Gastroesophageal sphincter (tissue), 4 donors: ENCODE data around the gene CEBPG. TPM values are rescaled to one million over a fixed set of nuclear protein-coding genes. Genes with fewer than 3 reads are reported as not detected.
A peak's percentile ranks its signal among the peaks of the same experiment; 100 is the strongest.

Experiments used
- ATAC-seq: fragments of 150-250 bp; one replicate; pipeline ENCODE4 v1.9.1; 2016; ENCODE audit warnings: mild to moderate bottlenecking, moderate library complexity
- H3K27ac ChIP-seq, 4 donors: fragments of 200-600 bp; sonication (generic) in 3 of 4; 1 replicate in 3 of 4; 2 replicates in 1 of 4; pipeline ENCODE4 v1.5.1; 2016 to 2019
- H3K27me3 ChIP-seq: fragments of 200-600 bp; sonication (generic); one replicate; pipeline ENCODE4 v1.5.1; 2019
- H3K36me3 ChIP-seq, 2 donors: fragments of 200-600 bp; sonication (generic); one replicate each; pipeline ENCODE4 v1.5.1; 2019; ENCODE audit warnings: control low read depth in 1 of 2
- H3K4me1 ChIP-seq, 3 donors: fragments of 200-600 bp; sonication (generic); 1 replicate in 2 of 3; 2 replicates in 1 of 3; pipeline ENCODE4 v1.5.1; 2016 to 2019; ENCODE audit warnings: control low read depth in 2 of 3
- H3K4me3 ChIP-seq, 2 donors: fragments of 200-600 bp; sonication (generic); one replicate each; pipeline ENCODE4 v1.5.1; 2019; ENCODE audit warnings: mild to moderate bottlenecking in 1 of 2, moderate library complexity in 1 of 2
- H3K9me3 ChIP-seq, 3 donors: fragments of 200-600 bp; sonication (generic); one replicate each; pipeline ENCODE4 v1.5.1; 2017 to 2019; ENCODE audit warnings: control low read depth in 2 of 3
- EP300 ChIP-seq: sonication (generic); formaldehyde crosslinking; IDR thresholded peaks from one replicate; pipeline ENCODE4 v1.6.1; 2017; ENCODE audit warnings: antibody characterized with exemption, mild to moderate bottlenecking
- POLR2A ChIP-seq, 2 donors: fragments of 450-650 bp; IDR thresholded peaks; one replicate each; pipeline ENCODE4 v1.6.1; 2017; ENCODE audit warnings: antibody characterized with exemption in 2 of 2, mild to moderate bottlenecking in 2 of 2, moderate library complexity in 1 of 2
- POLR2AphosphoS5 ChIP-seq: sonication (generic); formaldehyde crosslinking; IDR thresholded peaks from one replicate; pipeline ENCODE4 v1.6.1; 2017; ENCODE audit warnings: antibody characterized with exemption
- WGBS, 2 donors: methylation state at CpG; one replicate each; pipeline ENCODE4 v1.1.5; 2018; ENCODE audit warnings: low coverage in 1 of 2; 5-methylcytosine and 5-hydroxymethylcytosine counted together
- total RNA-seq, 4 donors: library from RNA; depleted of rRNA; stranded (reverse); fragments of >200 nt; gene quantifications; one replicate each; pipeline ENCODE4 v1.1.0, GENCODE V29; 2016
- TF ChIP-seq, protein P1 (sequence below), 4 experiments: fragments of 200-600 bp in 2 of 4; fragments of 450-650 bp in 2 of 4; sonication (generic) in 1 of 4; IDR thresholded peaks; one replicate each; pipeline ENCODE4 v1.5.1; 2017 to 2019; ENCODE audit warnings: antibody characterized with exemption in 4 of 4, mild to moderate bottlenecking in 2 of 4, moderate library complexity in 2 of 4

Gene CEBPG
- total RNA-seq, 4 donors from 2014 or later = 23.8 to 34.9 (median 26.2) TPM

DNA sequence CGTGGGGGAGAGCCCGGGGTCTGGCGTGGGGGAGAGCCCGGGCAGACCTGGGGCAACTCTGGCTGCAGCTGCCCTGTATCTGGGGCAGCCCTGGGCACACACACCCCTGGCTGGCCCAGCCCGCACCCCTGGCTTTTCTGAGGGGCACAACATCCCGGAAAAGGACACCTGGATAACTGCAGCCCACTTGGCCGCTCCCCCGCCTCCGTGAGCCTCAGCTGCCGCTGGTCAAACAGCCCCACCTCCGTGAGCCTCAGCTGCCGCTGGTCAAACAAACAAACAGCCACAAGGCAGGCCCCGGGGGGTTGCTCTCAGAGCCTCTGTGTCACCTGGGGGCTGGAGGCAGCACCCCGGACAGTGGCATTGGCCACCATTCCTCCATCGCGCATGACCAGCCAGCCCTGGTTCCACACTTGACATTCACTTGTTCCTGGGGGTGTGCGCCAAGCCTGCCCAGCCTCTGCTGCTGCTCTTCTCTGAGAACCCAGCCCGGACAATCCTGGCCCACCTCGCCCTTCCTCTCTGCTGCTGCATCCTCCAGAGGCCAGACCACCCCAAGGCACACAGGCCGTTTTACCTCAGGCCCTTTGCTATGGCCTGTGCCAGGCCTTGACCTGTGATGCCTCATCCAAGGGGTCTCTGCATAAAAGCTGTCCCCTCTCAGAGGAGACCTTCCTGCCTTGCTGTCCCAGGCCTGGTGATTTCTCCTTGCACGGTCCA lies 19.9 kb downstream of the CEBPG start:
- Histone ChIP-seq H3K4me3 (no peak overlapping the region), H3K9me3 (no peaks in the 10 kb centered on the region), H3K27ac (peak overlapping the region in 3 of 4 donors; percentile 32 to 64 (median 37)), H3K36me3 (peaks cover 0 to 7% of the 10 kb centered on the region in 2 donors), H3K27me3 (no peaks in the 10 kb centered on the region), H3K4me1 (peaks cover 0 to 94% (median 74%) of the 10 kb centered on the region in 3 donors)
- TF ChIP-seq, protein P1, sequence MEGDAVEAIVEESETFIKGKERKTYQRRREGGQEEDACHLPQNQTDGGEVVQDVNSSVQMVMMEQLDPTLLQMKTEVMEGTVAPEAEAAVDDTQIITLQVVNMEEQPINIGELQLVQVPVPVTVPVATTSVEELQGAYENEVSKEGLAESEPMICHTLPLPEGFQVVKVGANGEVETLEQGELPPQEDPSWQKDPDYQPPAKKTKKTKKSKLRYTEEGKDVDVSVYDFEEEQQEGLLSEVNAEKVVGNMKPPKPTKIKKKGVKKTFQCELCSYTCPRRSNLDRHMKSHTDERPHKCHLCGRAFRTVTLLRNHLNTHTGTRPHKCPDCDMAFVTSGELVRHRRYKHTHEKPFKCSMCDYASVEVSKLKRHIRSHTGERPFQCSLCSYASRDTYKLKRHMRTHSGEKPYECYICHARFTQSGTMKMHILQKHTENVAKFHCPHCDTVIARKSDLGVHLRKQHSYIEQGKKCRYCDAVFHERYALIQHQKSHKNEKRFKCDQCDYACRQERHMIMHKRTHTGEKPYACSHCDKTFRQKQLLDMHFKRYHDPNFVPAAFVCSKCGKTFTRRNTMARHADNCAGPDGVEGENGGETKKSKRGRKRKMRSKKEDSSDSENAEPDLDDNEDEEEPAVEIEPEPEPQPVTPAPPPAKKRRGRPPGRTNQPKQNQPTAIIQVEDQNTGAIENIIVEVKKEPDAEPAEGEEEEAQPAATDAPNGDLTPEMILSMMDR (IDR thresholded peaks at IDR 0.05) = no peak
- no peak for TF ChIP-seq POLR2AphosphoS5
- TF ChIP-seq EP300 = no peak
- TF ChIP-seq POLR2A (IDR thresholded peaks at IDR 0.05) = no peak
- WGBS, 2 donors = 79 to 90% methylated on average over 2 of the region's 21 CpGs
- no peak for ATAC-seq

DNA sequence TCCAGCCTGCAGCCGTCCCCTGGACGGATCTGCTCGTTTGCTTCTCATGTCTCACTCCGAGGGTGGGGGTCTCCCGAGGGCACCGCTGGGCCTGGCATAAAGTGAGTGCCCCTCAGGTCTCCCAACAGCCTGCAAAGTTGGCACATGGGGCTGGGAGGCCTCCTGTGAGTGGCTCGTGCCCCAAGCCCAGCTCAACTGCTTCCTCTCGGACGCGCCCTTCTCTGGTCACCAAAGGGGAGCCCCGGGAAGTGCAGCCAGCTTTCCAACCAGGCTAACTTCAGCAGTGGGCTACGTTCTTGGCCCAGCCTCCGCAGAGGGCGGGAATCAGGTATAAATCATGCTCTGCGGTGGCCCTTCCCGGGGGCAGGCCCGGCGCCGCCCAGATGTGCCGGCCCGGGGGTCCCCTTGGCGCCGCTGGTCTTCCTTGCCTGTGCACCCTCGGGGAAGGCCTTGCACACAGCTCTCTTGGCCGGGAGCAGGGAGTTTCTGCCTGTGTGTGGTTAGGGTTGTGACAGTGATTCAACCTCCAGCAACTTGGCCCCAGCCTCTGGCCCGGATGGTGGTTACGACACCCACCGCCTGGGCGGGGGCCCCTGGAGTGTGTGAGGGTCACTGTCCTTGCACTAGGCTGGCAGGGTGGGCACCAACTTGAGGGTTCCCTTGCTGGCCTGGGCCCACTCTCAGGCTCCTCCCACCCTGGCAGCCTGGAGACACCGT lies 20.7 kb downstream of the CEBPG start:
- peak; percentile 63 for ATAC-seq
- peaks cover 0 to 14% of the 10 kb centered on the region in 2 donors for H3K36me3 ChIP-seq
- TF ChIP-seq EP300 = no peak
- no peak for TF ChIP-seq POLR2A (IDR thresholded peaks at IDR 0.05)
- TF ChIP-seq, protein P1 (IDR thresholded peaks at IDR 0.05) = no peak
- no peak for TF ChIP-seq POLR2AphosphoS5
- WGBS, 2 donors = no CpG with 5 or more reads among the region's 30 CpGs
- H3K27ac ChIP-seq = peak overlapping the region in 3 of 4 donors; percentile 32 to 64 (median 37)
- H3K4me1 ChIP-seq = peaks cover 0 to 87% (median 69%) of the 10 kb centered on the region in 3 donors
- H3K27me3 ChIP-seq = no peaks in the 10 kb centered on the region
- H3K9me3 ChIP-seq = no peaks in the 10 kb centered on the region
- no peak overlapping the region for H3K4me3 ChIP-seq

- Histone ChIP-seq H3K4me1 (peaks cover 0 to 79% (median 62%) of the 10 kb centered on the region in 3 donors), H3K36me3 (peaks cover 0 to 22% of the 10 kb centered on the region in 2 donors), H3K4me3 (no peak overlapping the region), H3K27ac (peak overlapping the region in 3 of 4 donors; percentile 32 to 64 (median 37)), H3K9me3 (no peaks in the 10 kb centered on the region), H3K27me3 (no peaks in the 10 kb centered on the region)
- WGBS, 2 donors = 73 to 80% methylated on average over 4 to 9 of the region's 19 CpGs
- ATAC-seq = no peak
- no peak for TF ChIP-seq POLR2AphosphoS5
- TF ChIP-seq, protein P1 (IDR thresholded peaks at IDR 0.05) = no peak
- no peak for TF ChIP-seq EP300
- no peak for TF ChIP-seq POLR2A (IDR thresholded peaks at IDR 0.05)
Observed at GRCh38 chr19:33394723-33395560, 21.4 kb downstream of the CEBPG start.

- Histone ChIP-seq H3K27ac (peak overlapping the region in 2 of 4 donors; percentile 5 to 24), H3K4me3 (no peak overlapping the region), H3K9me3 (no peaks in the 10 kb centered on the region), H3K27me3 (no peaks in the 10 kb centered on the region), H3K4me1 (peaks cover 0 to 70% (median 56%) of the 10 kb centered on the region in 3 donors), H3K36me3 (peaks cover 0 to 27% of the 10 kb centered on the region in 2 donors)
- TF ChIP-seq POLR2AphosphoS5 = no peak
- no peak for TF ChIP-seq EP300
- TF ChIP-seq, protein P1 (IDR thresholded peaks at IDR 0.05) = no peak
- no peak for TF ChIP-seq POLR2A (IDR thresholded peaks at IDR 0.05)
- 100% methylated on average over 1 of the region's 31 CpGs; no CpG with 5 or more reads in 1 of the 2 donors for WGBS, 2 donors
- ATAC-seq = no peak
Observed at GRCh38 chr19:33395561-33396550, 22.3 kb downstream of the CEBPG start.
